Stimulated activated CD4-positive, alpha-beta T cell treated with anti-CD3 and anti-CD28 coated beads, Interleukin-12 subunit alpha, Interleukin-12 subunit beta, amount 100 ng/mL, for 24 hours (primary cell): ENCODE measurements around the gene GSTT2B.
"Not testable (repeated sequence)": the region's sequence is repeated elsewhere in the genome, so short reads cannot be mapped to it uniquely, and the experiment has no call there.

Experiments
- DNase-seq, 2 experiments: peaks; one replicate each; pipeline ENCODE4 v3.0.0-alpha.2; 2020; ENCODE audit warnings: low read depth in 2 of 2

Gene GSTT2B

DNA sequence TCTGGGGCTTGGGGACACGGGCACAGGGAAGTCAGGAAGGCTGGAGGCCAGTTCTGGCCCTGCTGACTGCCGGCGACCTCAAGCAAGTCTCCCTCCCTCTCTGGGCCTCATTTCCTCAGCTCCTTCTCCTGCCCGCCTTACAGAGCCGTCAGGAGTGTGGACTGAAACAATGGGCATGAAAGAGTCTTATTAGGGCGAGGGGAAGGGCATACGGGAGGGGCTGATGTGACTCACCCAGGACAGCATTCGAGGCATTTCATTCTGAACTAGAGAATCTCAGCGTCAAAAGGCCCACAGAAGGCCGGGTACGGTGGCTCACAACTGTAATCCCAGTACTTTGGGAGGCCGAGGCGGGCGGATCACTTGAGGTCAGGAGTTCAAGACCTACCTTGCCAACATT is 20.8 kb downstream of the GSTT2B start:
- DNase-seq: not testable (repeated sequence)

DNA sequence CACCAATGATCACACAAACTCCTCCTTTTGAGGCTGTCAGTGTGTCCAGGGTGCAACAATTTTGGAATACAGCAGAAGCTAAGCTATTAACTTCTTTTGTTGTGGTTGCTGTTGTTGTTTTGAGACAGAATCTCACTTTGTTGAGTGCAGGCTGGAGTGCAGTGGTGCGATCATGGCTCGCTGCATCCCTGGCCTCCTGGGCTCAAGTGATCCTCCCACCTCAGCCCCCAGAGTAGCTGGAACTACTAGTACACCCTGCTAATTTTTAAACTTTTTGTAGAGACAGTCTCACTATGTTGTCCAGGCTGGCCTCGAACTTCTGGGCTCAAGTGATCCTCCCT is 22.0 kb downstream of the GSTT2B start:
- no peak for DNase-seq

DNA sequence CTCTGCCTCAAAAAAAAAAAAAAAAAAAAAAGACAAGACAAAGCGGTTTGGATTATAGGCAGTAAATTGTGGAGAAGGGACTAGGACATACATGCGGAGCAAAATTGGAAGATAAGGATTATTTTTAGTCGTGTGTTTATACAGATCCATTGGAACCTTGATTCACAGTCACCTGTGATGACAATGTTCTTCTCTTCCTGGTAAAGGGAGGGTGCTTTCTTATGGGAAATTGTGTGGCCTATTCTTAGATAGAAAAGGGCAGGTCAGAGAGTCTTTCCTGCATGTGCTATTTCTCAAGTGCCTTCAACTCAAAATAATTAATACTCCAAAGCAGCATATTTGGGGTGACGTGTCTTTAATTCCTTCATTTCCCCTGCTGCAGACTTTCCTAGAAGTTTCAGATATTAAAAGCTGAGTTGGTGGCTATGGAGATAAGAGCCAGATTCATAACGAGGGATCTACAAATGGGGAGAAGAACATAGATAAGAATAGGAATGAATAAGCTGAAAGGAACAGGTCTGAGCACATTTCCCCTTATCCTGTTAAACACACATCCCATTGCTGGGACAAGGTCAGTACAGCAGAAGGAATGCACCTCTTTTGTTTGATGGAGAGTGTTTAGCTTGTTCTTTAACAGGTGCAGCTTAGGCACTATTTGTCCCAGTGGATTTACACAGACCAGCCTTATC is 22.5 kb downstream of the GSTT2B start:
- no peak for DNase-seq

DNA sequence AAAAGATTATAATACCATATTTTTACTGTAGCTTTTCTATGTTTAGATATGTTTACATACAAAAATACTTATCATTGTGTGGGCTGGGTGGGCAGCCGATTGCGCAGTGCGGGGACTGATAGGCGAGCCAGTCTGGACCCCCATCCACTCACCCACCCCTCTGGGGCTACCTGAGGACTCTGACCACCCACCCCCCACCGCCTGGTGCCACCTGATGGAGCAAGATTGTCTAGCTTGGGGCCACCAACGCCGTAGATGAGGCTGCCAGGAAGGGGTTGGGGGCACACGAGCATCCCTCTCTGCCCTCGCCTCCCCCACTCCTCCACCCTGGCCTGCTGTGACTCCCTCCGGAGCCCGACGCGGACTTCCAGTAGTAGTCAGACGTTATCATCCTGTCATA is 34.4 kb downstream of the GSTT2B start:
- DNase-seq: no peak

DNA sequence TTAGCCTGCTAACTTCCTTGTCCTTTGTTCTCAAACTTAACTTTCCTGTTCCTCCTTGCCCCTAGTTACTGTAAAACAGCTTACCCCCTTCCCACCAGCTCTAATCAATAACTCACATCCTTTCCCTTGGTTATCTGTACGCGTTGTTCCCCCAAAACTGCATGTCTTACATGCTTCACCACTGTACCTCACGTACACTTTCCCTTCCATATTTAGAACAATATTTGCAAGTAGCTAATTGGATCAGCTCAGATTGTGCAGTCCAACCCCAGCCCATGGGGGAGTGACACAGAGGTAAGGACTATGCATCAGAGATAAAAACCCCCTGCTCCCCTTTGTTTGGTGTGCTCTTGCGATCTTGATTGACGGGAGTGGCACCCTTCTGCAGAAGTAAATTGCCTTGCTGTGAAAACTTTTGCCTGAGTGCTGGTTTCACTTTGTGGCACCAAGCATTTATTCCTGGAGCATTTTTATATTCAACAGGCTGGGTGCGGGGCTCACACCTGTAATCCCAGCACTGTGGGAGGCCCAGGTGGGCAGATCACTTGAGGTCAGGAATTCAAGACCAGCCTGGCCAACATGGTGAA is 35.9 kb downstream of the GSTT2B start:
- DNase-seq: no peak

DNA sequence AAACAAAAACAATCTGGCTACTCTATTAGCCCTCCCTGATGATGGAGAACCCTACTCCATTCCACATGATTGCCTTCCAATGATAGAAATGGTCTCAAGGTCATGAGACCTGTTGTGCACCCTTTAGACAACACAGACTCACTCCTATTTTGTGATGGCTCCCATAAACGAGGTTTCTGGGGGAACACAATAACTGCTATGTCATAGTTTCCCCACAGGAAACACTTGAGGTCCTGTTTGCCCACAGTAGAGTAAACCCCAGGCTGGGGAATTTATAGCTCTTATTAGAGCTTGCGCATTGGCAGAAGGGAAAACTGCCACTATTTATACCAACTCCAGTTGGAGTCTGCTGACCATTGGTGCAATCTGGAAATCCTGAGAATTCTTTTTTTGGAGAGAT is 38.1 kb downstream of the GSTT2B start:
- no peak for DNase-seq

DNA sequence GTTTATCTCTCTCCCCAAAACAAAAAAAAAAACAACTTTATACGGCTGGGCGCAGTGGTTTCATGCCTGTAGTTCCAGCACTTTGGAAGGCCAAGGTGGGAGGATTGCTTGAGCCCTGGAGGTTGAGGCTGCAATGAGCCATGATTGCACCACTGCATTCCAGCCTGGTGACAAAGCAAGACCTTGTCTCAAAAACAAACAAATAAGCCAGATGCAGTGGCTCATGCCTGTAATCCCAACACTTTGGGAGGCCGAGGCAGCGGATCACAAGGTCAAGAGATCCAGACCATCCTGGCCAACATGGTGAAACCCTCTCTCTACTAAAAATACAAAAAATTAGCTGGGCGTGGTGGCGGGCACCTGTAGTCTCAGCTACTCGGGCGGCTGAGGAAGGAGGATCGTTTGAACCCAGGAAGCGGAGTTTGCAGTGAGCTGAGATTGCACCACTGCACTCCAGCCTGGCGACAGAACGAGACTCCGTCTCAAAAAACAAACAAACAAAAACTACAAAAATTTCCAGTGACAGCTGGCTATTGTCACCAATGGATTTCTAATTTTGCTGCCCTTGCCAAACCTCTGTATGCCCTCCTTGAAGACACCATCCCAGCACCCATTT is 39.3 kb downstream of the GSTT2B start:
- not testable (repeated sequence) for DNase-seq

DNA sequence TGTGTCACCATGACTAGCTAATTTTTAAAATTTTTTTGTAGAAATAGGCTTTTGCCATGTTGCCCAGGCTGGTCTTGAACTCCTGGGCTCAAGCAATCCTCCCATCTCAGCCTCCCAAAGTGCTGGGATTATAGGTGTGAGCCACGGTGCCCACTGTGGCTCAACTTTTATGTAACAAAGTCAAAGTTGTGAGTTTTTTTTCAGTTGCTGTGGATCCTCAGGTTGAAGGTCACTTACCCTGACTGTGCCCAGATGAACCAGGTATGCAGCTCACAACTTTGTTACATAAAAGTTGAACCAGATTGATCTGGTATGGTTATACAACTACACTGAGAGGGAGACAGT is 40.8 kb downstream of the GSTT2B start:
- not testable (repeated sequence) for DNase-seq

DNA sequence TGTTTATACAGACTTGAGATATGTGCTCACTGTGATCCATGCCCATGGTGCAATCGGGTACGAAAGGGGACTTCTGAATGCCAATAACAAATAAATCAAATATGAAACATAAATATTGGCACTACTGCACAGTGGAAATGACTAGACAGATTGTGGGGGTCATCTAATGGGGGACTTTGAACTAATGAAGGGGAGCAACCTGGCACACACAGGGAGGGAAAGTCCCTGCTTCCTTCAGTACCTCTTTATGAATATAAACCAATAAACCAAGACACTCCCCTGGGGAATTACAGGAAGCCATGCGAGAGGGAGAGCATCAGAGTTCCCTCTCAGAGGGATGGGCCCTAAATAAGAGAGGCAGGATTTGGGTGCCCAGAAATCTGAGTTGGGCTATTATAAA is 45.7 kb downstream of the GSTT2B start:
- DNase-seq: no peak

DNA sequence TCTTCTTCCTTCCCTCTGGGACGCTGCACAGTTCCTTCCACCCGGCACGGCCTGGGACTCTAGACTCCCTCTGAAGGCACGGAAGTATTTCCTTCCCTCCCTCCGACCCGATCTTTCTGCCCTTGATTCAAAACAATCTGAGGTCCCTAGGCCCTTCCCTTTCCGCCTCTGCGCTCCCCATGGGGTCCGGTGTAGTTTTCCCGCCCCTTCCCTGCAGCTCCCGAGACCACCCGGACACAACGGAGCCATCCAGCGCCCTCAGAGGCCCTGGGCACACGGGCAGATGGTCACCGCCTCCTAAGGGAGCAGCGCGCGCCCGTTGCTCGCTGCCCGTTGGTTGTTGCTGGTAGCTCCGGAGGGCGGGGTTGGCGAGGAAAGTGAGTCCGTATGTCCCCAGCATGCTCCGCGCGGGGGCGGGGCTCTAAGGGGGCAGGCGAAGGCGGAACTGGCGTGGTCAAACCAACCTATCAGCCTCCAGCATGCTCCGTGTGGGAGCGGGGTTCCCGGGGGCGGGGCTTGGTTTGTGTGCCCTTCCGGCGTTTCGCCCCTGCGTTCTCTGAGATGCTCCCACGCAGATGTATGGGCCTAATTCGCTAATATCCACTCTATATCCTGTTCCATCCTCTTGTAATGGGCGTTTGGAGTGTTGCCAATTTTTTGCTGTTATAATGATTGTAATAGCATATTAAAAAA is 47.2 kb downstream of the GSTT2B start:
- DNase-seq: peak; percentile 98 to 100

DNA sequence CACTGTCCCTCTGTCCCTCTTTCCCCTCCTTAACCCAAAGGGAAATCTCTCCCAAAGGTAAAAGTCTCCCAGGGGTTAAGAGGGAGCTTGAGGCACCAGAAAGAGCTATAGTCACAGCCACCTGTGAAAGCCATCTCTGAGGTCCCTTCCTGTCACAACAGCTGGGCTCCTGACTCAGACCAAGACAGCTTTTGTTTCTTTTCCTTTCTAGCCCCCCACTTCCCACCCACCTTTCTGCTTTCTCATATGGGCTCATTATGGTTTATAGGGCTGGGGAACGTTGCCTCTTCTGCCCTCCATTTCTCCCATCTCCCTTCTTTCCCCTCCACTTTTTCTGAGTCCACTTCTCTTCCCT is 47.7 kb downstream of the GSTT2B start:
- DNase-seq: no peak

DNA sequence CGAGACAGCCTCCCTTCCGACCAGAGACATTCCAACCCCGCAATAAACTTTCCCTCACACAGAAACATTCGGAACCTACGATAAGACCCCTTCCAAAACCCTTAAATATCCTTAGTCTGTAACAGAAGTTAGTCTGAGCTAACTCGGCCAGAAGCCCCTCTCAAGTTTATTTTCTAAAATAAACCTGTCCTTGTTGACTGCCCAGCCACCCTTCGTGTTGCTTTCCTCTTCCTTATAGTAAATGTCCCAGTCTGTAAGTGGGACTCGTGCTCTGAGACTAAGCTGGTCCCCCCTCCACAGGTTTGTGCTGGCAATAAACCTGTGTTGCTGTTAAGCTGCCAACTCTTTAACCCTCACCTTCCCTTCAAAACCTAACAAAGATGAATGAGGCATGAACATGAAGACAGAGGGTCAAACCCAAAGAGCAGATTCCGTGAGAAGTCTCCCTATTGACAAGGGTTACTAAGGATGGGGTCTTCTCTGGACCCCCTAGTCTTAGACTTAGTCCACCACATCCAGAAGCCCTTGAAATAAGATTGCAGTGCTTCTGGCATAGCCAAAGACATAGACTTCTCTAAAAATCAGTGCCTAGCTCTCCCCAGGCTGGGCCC is 48.6 kb downstream of the GSTT2B start:
- DNase-seq: no peak

DNA sequence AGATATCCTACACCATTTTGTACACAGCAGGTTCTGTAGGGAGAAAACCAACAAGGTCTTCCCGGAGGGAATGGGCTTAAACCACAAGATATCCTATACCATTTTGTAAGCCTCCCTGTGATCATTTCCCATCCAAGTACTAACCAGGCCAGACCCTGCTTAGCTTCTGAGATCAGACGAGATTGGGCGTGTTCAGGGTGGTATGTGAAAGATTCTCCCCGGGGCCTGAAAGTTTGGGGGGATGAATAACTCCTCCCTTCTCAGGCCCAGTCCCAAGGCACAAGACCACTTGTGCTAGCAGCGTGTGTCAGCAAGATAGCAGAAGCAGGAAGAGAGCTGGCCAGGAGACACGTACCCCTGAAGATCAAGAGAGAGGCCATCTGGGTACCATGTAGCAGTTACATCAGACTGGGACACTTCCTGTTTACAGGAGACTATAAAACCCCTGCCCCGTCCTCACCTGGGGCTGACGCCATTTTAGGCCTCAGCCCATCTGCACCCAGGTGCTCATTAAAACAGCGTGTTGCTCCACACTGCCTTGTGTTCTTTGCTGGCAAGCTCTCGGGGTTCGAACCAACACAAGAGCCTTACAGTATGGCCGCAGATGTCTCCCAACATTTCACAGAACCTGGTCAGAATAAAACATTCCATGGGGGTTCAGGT is 49.5 kb downstream of the GSTT2B start:
- DNase-seq: no peak

DNA sequence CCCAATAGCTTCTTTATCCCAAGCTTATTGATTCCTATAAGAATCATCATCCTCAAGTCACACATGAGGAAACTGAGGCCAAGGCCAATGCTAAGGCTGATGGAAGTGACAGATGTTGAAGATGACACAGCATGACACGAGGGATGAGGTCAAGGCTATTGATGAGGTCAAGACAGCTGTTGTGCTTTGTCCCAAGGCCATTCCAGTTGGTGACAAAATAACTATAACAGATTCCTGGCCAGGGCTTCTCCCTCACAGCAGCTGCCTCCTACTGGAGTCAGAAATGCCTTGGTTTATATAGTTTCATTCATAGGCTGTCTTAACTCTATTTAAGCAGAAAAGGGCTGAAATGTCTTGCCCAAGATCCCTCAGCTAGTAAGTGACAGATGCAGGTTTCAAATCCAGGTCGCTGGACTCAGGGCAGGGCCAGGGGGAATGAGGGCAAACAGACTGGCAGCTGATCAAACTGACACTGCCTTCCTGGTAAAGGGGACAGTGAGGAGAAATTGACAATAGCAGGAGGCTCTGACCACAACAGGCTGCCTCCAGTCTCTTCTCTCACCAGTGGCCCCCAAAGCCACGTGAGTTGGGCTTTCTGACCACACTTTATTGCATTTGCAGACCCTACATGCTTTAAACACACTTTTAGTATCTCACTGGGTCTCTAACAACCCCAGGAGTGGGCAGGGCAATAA is 50.4 kb downstream of the GSTT2B start:
- no peak for DNase-seq

DNA sequence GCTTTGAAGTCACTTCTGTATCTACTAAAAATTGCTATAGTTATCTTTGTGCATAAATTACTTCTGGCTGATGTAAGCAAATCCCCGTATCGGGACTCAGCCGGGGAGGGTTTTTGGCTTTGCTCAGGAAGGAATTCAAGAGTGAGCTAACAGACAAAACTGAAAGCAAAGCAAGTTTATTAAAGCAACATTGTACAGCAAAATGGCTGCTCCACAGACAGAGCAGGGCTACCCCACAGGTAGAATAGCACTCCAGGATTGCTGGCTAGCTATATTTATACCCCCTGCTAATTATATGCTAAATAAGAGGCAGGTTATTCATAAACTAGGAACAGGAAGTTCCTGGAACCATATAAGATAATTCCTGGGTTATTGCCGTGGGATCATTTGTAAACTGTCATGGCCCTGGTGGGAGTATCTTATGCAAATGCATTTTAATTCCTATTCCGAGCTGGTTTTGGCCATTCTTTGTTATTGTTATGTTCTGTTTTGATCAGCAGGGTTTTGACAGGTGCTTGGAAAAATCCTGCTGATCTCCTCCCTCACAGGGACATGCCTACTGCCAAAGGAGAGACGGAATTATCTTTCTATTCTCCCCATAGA is 51.6 kb downstream of the GSTT2B start:
- no peak for DNase-seq

DNA sequence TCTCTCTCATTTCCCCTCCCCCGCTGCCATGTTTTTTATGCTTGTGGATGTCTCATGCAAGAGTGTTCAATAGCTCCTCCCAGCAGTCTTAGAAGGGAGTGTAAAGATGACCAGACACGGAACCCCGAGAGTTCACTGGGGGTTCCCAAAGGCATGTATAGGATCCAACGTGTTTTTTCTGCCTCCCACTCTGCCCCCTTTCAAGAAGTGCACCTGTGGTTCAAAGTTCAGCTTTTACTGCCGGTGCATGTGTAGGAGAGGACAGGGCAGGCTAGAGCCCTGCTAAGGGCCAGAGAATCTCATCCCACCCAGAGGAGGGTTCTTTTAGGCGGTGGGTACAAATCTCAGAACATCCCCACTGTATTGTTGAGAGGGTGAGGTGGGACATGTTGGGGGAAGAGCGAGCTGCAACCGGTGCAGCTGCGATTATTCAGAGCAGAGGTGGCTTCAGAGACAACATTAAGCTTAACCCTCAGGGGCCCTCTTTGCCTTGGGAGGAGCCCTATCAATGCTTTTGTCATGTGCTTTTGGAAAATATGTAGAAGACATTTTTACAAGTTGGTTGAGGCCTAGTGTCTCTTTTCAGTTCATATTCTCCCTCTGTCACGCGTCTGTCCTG is 52.3 kb downstream of the GSTT2B start:
- DNase-seq: no peak

DNA sequence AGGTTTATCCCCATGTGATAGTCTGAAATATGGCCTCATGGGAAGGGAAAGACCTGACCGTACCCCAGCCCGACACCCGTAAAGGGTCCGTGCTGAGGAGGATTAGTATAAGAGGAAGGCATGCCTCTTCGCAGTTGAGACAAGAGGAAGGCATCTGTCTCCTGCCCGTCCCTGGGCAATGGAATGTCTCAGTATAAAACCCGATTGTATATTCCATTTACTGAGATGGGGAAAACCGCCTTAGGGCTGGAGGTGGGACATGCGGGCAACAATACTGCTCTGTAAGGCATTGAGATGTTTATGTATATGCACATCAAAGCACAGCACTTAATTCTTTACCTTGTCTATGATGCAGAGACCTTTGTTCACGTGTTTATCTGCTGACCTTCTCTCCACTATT is 53.6 kb downstream of the GSTT2B start:
- DNase-seq: not testable (repeated sequence)
